ENCODE measurements around the gene CBY2.

- no peak for TF ChIP-seq POLR2A (IDR thresholded peaks at IDR 0.05; ENCODE audit: low read length)
- TF ChIP-seq GATA1 (IDR thresholded peaks at IDR 0.05; ENCODE audit: low read depth, low read length), result no peak
Measured at GRCh38 chr13:45700971-45701900, 884 bp upstream of the CBY2 start.

Data from erythroblast (primary cell).